GM19238 (cell line): ENCODE results near the gene BEND4.

Source experiments
- DNase-seq: peaks from one replicate; pipeline ENCODE4 v3.0.0; 2011; ENCODE audit warnings: low spot score; ENCODE audit not compliant: insufficient read length

The BEND4 gene

DNA sequence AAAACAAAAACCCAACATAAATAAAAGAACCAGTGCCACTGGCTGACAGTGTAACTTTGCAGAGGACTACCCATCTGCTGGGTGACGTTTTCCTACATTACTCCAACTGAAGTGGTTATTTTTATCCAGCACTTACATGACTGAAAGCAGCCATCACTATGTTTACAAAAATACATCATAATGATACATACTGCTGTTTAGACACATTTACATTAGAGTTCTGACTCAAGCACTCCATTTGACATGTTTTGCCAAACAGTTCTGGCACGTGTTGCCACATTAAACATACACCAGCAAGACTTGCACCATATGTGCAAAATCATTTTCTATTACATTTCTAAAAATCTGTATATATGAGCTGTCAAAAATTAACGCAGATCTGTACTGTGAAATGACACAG is 39.6 kb downstream of the BEND4 start:
- DNase-seq: no peak

DNA sequence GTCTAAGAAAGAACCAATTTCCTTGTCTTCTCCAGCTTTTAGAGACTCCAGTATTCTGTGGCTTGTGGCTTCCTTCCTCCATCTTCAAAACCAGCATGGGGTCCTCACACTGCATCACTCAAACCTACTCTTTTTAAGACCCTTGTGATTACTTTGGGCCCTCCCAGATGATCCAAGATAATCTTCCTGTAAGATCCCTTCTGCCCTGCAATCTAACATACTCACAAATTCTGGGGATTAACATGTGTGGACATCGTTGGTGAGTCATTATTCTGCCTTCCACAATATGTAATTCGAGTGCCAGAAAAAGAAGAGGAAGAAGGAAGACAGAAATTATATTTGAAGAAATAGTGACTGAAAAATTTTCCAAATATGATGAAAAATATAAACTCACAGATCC is 47.9 kb downstream of the BEND4 start:
- no peak for DNase-seq

DNA sequence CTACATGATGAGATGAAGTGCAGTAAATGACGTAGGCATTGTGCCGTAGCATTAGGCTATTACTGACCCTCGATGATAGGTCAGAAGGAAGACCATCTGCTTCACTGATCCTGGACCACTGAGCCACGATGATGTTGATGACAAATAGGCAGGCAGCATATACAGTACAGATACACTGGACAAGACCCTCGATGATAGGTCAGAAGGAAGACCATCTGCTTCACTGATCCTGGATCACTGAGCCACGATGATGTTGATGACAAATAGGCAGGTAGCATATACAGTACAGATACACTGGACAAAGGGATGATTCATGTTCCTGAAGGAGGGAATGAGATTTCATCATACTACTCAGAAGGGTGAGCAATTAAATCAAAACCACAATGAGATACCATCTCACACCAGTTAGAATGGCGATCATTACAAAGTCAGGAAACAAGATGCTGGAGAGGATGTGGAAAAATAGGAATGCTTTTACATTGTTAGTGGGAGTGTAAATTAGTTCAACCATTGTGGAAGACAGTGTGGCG is 50.9 kb downstream of the BEND4 start:
- DNase-seq: no peak

- DNase-seq: no peak
These were observed 64.1 kb downstream of the BEND4 start for GRCh38 chr4:42088386-42088785.

GRCh38 chr4:42083816-42084215 is 68.6 kb downstream of the BEND4 start:
- no peak for DNase-seq

- DNase-seq: no peak
These were observed 72.1 kb downstream of the BEND4 start for GRCh38 chr4:42080306-42080705.

- DNase-seq: peak; percentile 1
These were observed 74.2 kb downstream of the BEND4 start for GRCh38 chr4:42078184-42078801.

DNA sequence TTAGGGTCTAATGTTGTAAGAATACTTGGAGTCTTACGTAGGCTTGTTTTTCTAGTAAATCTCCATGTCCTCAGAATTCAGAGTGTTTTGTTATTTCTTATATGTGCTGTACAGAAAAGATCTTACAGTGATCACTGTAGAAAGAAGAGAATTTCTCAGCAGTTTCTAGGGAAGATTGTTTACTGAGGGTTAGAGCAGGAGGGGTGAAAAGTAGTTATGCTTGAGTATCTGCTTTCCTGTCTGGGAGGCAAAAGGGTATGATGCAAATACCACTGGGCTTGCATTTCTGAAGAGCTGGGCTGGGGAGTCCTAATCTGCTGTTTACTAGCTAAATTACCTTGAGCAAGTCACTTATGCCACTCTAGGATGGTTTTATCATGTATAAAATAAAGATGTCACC is 78.2 kb downstream of the BEND4 start:
- DNase-seq: no peak

DNA sequence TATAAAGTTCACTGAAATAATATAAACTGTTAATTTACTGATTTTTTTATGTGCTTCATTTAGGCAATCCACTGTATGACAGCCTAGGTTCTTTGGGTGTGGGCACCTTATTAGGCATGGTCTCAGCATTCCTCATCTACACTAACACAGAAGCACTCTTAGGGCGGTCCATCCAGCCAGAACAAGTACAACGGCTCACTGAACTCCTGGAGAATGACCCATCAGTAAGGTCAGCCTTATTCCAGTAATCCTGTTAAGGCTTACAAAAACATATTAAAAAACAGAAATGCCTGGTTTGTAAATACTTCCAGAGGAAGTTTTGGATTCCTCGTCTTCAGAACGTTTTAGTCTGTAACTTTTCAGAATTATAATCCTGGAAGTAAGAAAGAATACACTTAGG is 82.0 kb downstream of the BEND4 start:
- DNase-seq: no peak

DNA sequence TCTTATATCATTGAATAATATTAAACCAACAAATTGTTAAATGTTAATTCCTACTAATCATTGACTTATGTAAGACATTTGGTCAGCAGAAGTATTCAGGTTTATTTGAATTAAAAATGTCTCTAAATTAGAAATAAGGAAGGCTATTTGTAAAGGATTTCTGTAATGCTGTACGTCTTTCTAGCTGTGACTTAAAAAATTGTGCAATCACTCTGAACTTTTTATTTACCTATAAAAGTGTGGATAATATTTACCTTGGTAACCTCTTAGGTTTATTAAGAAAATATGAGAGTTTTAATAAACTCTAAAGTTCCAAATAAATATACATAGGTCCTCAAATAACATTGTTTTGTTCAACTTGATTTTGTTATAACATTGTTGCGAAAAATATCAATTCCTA is 85.2 kb downstream of the BEND4 start:
- DNase-seq: no peak

DNA sequence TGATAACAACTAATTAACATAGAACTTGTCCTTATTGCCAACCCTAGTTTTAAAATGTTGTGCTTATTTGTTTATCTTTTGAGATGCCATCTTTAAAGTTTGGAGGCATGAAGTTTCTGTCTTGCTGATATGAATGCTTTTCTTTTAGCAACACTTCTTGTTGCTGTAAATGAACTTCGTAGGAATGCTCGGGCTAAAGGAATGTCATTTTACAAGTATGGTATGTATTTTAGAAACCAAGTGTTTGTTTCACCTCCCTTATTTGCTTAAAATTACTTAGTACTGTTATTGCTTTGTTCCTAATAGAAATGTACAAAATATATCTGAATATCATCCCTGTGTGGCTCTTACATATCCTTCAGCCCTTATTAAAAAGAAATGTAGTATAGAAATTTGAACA is 86.1 kb downstream of the BEND4 start:
- DNase-seq: no peak
